HG02943 (cell line): ENCODE data around the gene KTI12.

Experiments
- ATAC-seq: cut with Tn5 transposase; IDR thresholded peaks from one replicate; pipeline ENCODE4 v1.9.1; 2021; ENCODE audit warnings: mild to moderate bottlenecking, low read depth, moderate library complexity; ENCODE audit not compliant: unreplicated experiment

KTI12 gene

DNA sequence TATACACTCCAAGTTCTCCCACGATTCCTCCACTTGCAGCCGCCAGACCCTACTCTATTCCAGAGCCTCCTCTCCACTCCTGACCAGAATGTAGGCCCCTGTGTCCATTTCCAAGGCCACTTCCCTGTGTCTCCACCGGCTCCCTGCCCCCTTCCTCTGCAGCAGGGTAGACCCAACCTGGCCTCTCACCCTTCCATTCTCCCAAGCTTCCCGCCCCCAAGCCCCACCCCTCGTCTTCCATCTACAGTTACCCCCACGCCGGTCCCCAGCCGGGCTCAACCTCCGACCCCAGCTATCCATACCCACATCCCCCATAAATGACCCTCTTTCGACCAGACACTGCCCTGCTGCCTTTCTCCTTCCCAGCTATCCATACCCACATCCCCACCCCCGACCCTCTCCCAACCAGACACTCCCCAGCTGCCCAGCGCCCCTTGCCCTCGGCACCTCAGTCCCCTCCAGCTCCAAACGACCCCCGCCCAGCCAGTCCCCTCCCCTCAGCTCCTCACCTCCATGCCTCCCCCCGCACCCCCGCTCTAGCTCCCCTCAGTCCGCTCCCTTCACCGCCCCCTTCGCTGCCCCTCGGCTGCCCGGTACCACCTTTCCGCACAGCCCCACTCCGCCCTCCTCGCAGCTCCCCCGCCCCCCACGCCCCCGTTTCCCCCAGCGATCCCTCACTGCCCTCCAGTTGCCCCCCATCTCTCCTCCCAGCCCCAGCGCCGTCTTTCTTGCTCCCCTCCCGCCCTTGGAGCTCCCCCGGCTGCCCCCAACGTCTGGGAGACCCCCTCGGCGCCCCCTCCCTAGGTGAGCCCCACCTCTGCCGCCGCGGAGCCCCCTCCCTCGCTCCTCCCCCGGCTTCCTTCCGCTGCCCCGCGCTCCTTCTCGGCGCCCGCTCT, 43.8 kb downstream of the KTI12 start:
- no peak for ATAC-seq

DNA sequence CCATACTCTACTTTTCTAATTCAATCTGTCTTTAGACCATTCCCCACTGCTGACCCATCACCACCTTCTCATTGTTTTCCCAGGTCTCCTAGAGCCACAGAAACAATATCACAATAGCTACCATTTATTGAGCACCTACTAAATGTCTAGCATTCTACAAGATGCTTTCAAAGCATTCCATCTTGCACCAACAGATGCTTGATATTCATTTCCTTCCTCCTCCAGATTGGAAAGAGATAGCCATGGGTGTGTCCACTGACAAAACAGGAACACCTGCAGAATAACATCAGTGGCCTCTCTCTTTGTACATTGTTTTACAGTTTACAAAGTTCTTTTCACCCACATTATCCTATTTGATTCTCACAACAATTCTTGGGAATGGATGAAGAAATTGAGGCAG, 45.4 kb downstream of the KTI12 start:
- ATAC-seq, result no peak

DNA sequence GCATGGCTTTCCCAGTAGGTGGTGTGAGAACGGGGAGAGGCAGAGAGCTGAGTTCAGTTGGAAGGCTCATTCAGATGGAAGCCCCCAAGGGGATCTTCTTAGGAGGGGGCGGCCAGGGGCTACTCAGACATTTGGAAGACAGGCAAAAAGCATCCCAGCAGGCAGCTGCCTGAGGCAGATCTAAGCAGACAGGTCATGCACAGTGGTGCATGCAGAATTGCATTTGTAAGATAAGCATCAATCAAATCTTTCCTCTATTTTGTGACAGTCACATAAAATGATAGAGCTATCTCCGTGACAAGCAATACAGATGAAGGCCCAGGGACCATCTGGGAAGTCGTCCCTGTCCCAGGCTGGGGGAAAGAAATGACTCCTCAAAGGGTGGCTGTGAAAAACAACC, 46.9 kb downstream of the KTI12 start:
- no peak for ATAC-seq

DNA sequence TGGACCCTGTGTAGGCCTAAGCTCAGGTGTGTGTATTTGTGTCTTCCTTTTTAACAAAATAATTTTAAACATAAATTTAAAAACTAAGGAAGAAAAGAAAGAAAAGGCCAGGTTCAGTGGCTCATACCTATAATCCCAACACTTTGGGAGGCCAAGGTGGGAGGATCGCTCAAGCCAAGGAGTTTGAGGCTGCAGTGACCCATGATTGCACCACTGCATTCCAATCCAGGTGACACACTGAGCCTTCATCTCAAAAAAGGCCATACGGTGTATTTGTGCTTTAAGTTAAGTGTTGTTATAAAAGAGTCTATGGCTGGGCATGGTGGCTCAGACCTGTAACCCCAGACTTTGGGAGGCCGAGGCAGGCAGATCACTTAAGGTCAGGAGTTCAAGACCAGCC, 51.4 kb downstream of the KTI12 start:
- no peak for ATAC-seq
